SK-N-SH (cell line): ENCODE measurements around the gene PSMA5.

ENCODE experiments used
- CTCF ChIP-seq: fragments of 200-600 bp; sonication (generic); IDR thresholded peaks from 2 replicates; pipeline ENCODE4 v1.6.1; 2017; ENCODE audit warnings: antibody characterized with exemption, mild to moderate bottlenecking, moderate library complexity
- EZH2phosphoT487 ChIP-seq: fragments of 200-600 bp; sonication (generic); IDR thresholded peaks from 2 replicates; pipeline ENCODE4 v1.6.1; 2017; ENCODE audit warnings: low read depth, mixed run types, mild to moderate bottlenecking, antibody characterized with exemption, moderate library complexity, borderline replicate concordance
- POLR2AphosphoS5 ChIP-seq: IDR thresholded peaks from 2 replicates; pipeline ENCODE4 v1.6.1; 2012; ENCODE audit warnings: low read depth, low read length
- TF ChIP-seq, protein P1 (sequence below): IDR thresholded peaks from 2 replicates; pipeline ENCODE4 v1.4.0; 2012; ENCODE audit warnings: low read depth, borderline replicate concordance

GRCh38 chr1:109396871-109397580, 29.2 kb downstream of the PSMA5 start:
- TF ChIP-seq POLR2AphosphoS5 (no peak), EZH2phosphoT487 (no peak), CTCF (no peak)
- TF ChIP-seq, protein P1, sequence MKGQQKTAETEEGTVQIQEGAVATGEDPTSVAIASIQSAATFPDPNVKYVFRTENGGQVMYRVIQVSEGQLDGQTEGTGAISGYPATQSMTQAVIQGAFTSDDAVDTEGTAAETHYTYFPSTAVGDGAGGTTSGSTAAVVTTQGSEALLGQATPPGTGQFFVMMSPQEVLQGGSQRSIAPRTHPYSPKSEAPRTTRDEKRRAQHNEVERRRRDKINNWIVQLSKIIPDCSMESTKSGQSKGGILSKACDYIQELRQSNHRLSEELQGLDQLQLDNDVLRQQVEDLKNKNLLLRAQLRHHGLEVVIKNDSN: no peak
